Inferior parietal cortex (tissue), 1 donor: ENCODE results near the gene RTP3.

ENCODE experiments used
- DNase-seq: peaks from one replicate; pipeline ENCODE4 v3.0.0-alpha.2; 2016; ENCODE audit errors: extremely low spot score

Gene RTP3

GRCh38 chr3:46469680-46470357 is 28.0 kb upstream of the RTP3 start:
- DNase-seq = no peak

GRCh38 chr3:46470831-46471230 is 26.9 kb upstream of the RTP3 start:
- DNase-seq = no peak

- no peak for DNase-seq
Measured at GRCh38 chr3:46471371-46471914, 26.3 kb upstream of the RTP3 start.

- DNase-seq = no peak
Measured at GRCh38 chr3:46472736-46473135, 25.0 kb upstream of the RTP3 start.

GRCh38 chr3:46477145-46477544 is 20.6 kb upstream of the RTP3 start:
- DNase-seq = no peak

- no peak for DNase-seq
Measured at GRCh38 chr3:46477756-46478155, 20.0 kb upstream of the RTP3 start.

GRCh38 chr3:46478341-46478740 is 19.4 kb upstream of the RTP3 start:
- DNase-seq = no peak

GRCh38 chr3:46479021-46479420 is 18.8 kb upstream of the RTP3 start:
- DNase-seq = no peak

- no peak for DNase-seq
Measured at GRCh38 chr3:46479696-46480095, 18.1 kb upstream of the RTP3 start.

- peak; percentile 57 for DNase-seq
Measured at GRCh38 chr3:46480491-46481195, 17.1 kb upstream of the RTP3 start.

- no peak for DNase-seq
Measured at GRCh38 chr3:46481636-46482035, 16.1 kb upstream of the RTP3 start.

GRCh38 chr3:46482632-46483350 is 15.0 kb upstream of the RTP3 start:
- DNase-seq = no peak

- DNase-seq = no peak
Measured at GRCh38 chr3:46483825-46484224, 14.0 kb upstream of the RTP3 start.

- DNase-seq = no peak
Measured at GRCh38 chr3:46484388-46484787, 13.4 kb upstream of the RTP3 start.

GRCh38 chr3:46484911-46485778 is 12.6 kb upstream of the RTP3 start:
- DNase-seq = no peak

- DNase-seq = no peak
Measured at GRCh38 chr3:46485779-46486175, 12.0 kb upstream of the RTP3 start.

- peak; percentile 92 for DNase-seq
Measured at GRCh38 chr3:46488735-46489361, 8.9 kb upstream of the RTP3 start.

GRCh38 chr3:46489381-46489780 is 8.4 kb upstream of the RTP3 start:
- no peak for DNase-seq

GRCh38 chr3:46489875-46490274 is 7.9 kb upstream of the RTP3 start:
- DNase-seq = no peak

GRCh38 chr3:46490338-46491084 is 7.3 kb upstream of the RTP3 start:
- DNase-seq = no peak
